ENCODE data around the gene G0S2. TPM values are rescaled to one million over a fixed set of nuclear protein-coding genes. Genes with fewer than 3 reads are reported as not detected.

Gene G0S2
- total and polyA plus RNA-seq, 2 experiments from 2014 or later = 3.2 to 8.2 TPM

GRCh38 chr1:209703834-209704504 lies 28.8 kb downstream of the G0S2 start:
- Histone ChIP-seq H3K36me3 (ENCODE audit: insufficient read depth) (no peaks in the 10 kb centered on the region), H3K9me2 (ENCODE audit: insufficient read depth) (no peaks in the 10 kb centered on the region), H4K20me1 (replicated peaks; ENCODE audit: insufficient read depth) (no peaks in the 10 kb centered on the region), H3F3A (replicated peaks; ENCODE audit: low read depth) (no peaks in the 10 kb centered on the region), H2AFZ (no peak overlapping the region), H3K4me2 (no peak overlapping the region), H3K4me3 (no peak overlapping the region), H3K27me3 (ENCODE audit: insufficient read depth) (no peaks in the 10 kb centered on the region), H3K79me2 (replicated peaks; ENCODE audit: insufficient read depth) (no peaks in the 10 kb centered on the region), H3K27ac (ENCODE audit: low read depth) (no peak overlapping the region), H3K4me1 (ENCODE audit: insufficient read depth) (no peaks in the 10 kb centered on the region; the same call in 1 of the 2 replicates)
- ATAC-seq (no peak), DNase-seq (ENCODE audit: low spot score) (no peak)
- Mint-ChIP-seq H3K27me3 (ENCODE audit: insufficient read depth, low read depth, poor library complexity) (no peaks in the 10 kb centered on the region), H3K9me3 (no peaks in the 10 kb centered on the region), H3K36me3 (ENCODE audit: low read depth) (no peaks in the 10 kb centered on the region), H3K27ac (no peak overlapping the region), H3K4me3 (no peak overlapping the region), H3K4me1 (peaks cover 4% of the 10 kb centered on the region; the same call in 2 of the 3 replicates)
- TF ChIP-seq CTCF (conservative IDR thresholded peaks at IDR 0.05; ENCODE audit: low read depth in 2 of 2) = no peak
- TF ChIP-seq EZH2 (IDR thresholded peaks at IDR 0.05; ENCODE audit: low read depth, unreplicated experiment) = no peak
- TF ChIP-seq NANOG (IDR thresholded peaks at IDR 0.05; ENCODE audit: borderline replicate concordance) = no peak
- TF ChIP-seq ETS1 (IDR thresholded peaks at IDR 0.05) = no peak
- TF ChIP-seq POLR2AphosphoS5 (IDR thresholded peaks at IDR 0.05; ENCODE audit: low read depth) = no peak
- TF ChIP-seq JUNB (IDR thresholded peaks at IDR 0.05; ENCODE audit: unreplicated experiment) = no peak
- TF ChIP-seq ZNF331 (CRISPR knock-in tag; IDR thresholded peaks at IDR 0.05; ENCODE audit: low read depth) = no peak

- H3K27me3 ChIP-seq (ENCODE audit: insufficient read depth) = no peaks in the 10 kb centered on the region
- H3K27ac ChIP-seq (ENCODE audit: low read depth) = no peak within 1 kb of the TSS
- Mint-ChIP-seq H3K9me3 (no peaks in the 10 kb centered on the region), H3K27me3 (ENCODE audit: insufficient read depth, low read depth, poor library complexity) (no peaks in the 10 kb centered on the region), H3K4me1 (peaks cover 4% of the 10 kb centered on the region; the same call in 2 of the 3 replicates), H3K4me3 (no peak within 1 kb of the TSS), H3K36me3 (ENCODE audit: low read depth) (no peaks in the 10 kb centered on the region), H3K27ac (no peak within 1 kb of the TSS)
- no peak within 1 kb of the TSS for H2AFZ ChIP-seq
- no peaks in the 10 kb centered on the region for H4K20me1 ChIP-seq (replicated peaks; ENCODE audit: insufficient read depth)
- H3K36me3 ChIP-seq (ENCODE audit: insufficient read depth) = no peaks in the 10 kb centered on the region
- DNase-seq (ENCODE audit: low spot score) (no peak), ATAC-seq (no peak)
- H3K9me2 ChIP-seq (ENCODE audit: insufficient read depth) = no peaks in the 10 kb centered on the region
- H3F3A ChIP-seq (replicated peaks; ENCODE audit: low read depth) = no peaks in the 10 kb centered on the region
- no peaks in the 10 kb centered on the region; the same call in 1 of the 2 replicates for H3K4me1 ChIP-seq (ENCODE audit: insufficient read depth)
- no peak within 1 kb of the TSS for H3K4me2 ChIP-seq
- no peaks in the 10 kb centered on the region for H3K79me2 ChIP-seq (replicated peaks; ENCODE audit: insufficient read depth)
- H3K4me3 ChIP-seq = no peak within 1 kb of the TSS
- TF ChIP-seq JUNB (IDR thresholded peaks at IDR 0.05; ENCODE audit: unreplicated experiment) (no peak), STAT1 (IDR thresholded peaks at IDR 0.05; ENCODE audit: unreplicated experiment) (no peak), POLR2AphosphoS5 (IDR thresholded peaks at IDR 0.05; ENCODE audit: low read depth) (no peak), ZNF462 (CRISPR knock-in tag; IDR thresholded peaks at IDR 0.05) (no peak), ZNF331 (CRISPR knock-in tag; IDR thresholded peaks at IDR 0.05; ENCODE audit: low read depth) (no peak), ETS1 (IDR thresholded peaks at IDR 0.05) (no peak)
Measured at GRCh38 chr1:209704584-209704983, 29.4 kb downstream of the G0S2 start, which contains the start of gene HSD11B1. HSD11B1 (plus strand) TSS chr1:209704846; CDS start chr1:209704943, 97 bp downstream.
